Measurements from ENCODE around the gene TNNT2. TPM values are rescaled to one million over a fixed set of nuclear protein-coding genes. Genes with fewer than 3 reads are reported as not detected.

TNNT2 gene
- total and polyA plus RNA-seq, 2 donors (not counting 1 experiment from before 2014, with no cell fraction given), result not detected

DNA sequence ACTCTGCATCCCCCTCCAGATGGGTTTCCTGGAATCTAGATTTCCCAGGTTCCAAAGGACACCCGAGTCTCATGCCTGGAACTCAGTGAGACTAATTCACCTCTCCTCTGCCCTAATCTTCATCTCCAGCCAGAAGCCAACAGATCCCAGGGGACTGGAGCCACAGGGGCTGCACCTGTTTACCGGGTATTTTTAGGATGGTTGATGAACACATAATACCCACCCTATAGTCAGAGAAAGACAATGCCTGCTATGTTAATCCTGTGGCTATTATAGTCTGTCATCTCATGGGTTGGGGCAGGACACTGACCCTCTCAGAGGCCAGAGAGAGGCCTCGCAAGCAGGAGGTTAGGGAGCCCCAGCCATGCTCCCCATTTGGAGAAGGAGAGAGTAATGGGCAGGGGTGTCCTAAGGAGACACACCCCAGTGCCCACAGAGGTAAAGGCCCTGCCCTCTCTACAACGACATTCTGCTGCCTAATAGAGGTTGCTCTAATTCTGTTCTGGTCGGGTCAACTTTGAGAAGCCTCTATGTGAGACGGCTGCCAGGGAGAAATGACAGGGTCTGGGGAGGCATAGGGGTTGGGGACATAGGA, 45.1 kb upstream of the TNNT2 start:
- H2AFZ ChIP-seq (ENCODE audit: insufficient read depth, low read depth, low read length, poor library complexity, severe bottlenecking), result no peak overlapping the region
- H3K36me3 ChIP-seq (replicated peaks in 1 of 2; ENCODE audit: control extremely low read depth in 1 of 2, control insufficient read depth in 1 of 2, extremely low read depth in 1 of 2, insufficient read depth in 2 of 2, low read length in 1 of 2), result no peaks in the 10 kb centered on the region
- Mint-ChIP-seq H3K27ac (no peak overlapping the region), H3K9me3 (ENCODE audit: insufficient read depth) (no peaks in the 10 kb centered on the region), H3K4me3 (no peak overlapping the region), H3K4me1 (no peaks in the 10 kb centered on the region), H3K27me3 (peaks cover 10% of the 10 kb centered on the region)
- ChIA-PET CTCF (no interaction called here), POLR2A (no interaction called here)
- H3K4me3 ChIP-seq (ENCODE audit: control extremely low read depth in 1 of 5, extremely low read depth in 1 of 5, insufficient read depth in 1 of 5, low read depth in 2 of 5, low read length in 4 of 5), result no peak overlapping the region
- ATAC-seq (ENCODE audit: low read depth) (no peak), DNase-seq (no peak)
- H3K27me3 ChIP-seq (replicated peaks in 1 of 4; ENCODE audit: control extremely low read depth in 1 of 4, control insufficient read depth in 3 of 4, insufficient read depth in 4 of 4, low read length in 3 of 4), result no peaks in the 10 kb centered on the region
- no peaks in the 10 kb centered on the region for H4K20me1 ChIP-seq (ENCODE audit: control insufficient read depth, insufficient read depth, low read length, poor library complexity, severe bottlenecking)
- intact Hi-C loops (cut with micrococcal nuclease), result no loop called here
- 68% methylated on average over 3 of the region's 6 CpGs for WGBS (ENCODE audit: insufficient coverage)
- H3K4me2 ChIP-seq (replicated peaks; ENCODE audit: low read depth, low read length, poor library complexity, severe bottlenecking), result no peak overlapping the region
- H3K9ac ChIP-seq (ENCODE audit: low read length), result no peak overlapping the region
- H3K27ac ChIP-seq (ENCODE audit: low read length in 2 of 2), result no peak overlapping the region
- H3K4me1 ChIP-seq (ENCODE audit: control insufficient read depth in 2 of 2, insufficient read depth in 2 of 2, low read length in 2 of 2), result no peaks in the 10 kb centered on the region
- TF ChIP-seq, protein P1, sequence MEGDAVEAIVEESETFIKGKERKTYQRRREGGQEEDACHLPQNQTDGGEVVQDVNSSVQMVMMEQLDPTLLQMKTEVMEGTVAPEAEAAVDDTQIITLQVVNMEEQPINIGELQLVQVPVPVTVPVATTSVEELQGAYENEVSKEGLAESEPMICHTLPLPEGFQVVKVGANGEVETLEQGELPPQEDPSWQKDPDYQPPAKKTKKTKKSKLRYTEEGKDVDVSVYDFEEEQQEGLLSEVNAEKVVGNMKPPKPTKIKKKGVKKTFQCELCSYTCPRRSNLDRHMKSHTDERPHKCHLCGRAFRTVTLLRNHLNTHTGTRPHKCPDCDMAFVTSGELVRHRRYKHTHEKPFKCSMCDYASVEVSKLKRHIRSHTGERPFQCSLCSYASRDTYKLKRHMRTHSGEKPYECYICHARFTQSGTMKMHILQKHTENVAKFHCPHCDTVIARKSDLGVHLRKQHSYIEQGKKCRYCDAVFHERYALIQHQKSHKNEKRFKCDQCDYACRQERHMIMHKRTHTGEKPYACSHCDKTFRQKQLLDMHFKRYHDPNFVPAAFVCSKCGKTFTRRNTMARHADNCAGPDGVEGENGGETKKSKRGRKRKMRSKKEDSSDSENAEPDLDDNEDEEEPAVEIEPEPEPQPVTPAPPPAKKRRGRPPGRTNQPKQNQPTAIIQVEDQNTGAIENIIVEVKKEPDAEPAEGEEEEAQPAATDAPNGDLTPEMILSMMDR (IDR thresholded peaks at IDR 0.05), result no peak
- H3K79me2 ChIP-seq (ENCODE audit: control insufficient read depth, insufficient read depth, low read length), result no peaks in the 10 kb centered on the region
- no peaks in the 10 kb centered on the region for H3K9me3 ChIP-seq (ENCODE audit: control extremely low read depth in 1 of 3, control insufficient read depth in 2 of 3, insufficient read depth in 1 of 3, low read length in 2 of 3)

DNA sequence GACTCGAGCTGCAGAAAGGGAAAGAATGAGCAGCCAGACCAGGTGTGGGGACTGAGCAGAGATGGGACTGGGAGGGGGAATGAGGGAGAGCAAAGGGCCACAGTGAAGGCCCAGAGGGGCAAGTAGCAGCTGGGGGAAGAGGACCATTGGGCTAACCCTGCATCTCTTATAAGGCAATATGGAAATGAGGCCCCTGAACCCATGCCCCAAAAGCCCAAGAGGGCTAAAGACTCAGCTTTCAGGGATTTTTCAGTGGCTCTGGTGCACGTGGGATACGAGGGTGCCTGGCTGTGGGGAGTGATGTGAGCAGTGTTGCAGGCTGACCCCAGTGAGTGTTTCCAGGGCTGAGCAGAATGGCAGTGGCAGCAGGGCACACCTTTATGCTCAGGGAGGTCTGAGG, 44.5 kb upstream of the TNNT2 start:
- Histone ChIP-seq H3K9ac (ENCODE audit: low read length) (no peak overlapping the region), H4K20me1 (ENCODE audit: control insufficient read depth, insufficient read depth, low read length, poor library complexity, severe bottlenecking) (no peaks in the 10 kb centered on the region), H3K27me3 (replicated peaks in 1 of 4; ENCODE audit: control extremely low read depth in 1 of 4, control insufficient read depth in 3 of 4, insufficient read depth in 4 of 4, low read length in 3 of 4) (no peaks in the 10 kb centered on the region), H3K4me3 (ENCODE audit: control extremely low read depth in 1 of 5, extremely low read depth in 1 of 5, insufficient read depth in 1 of 5, low read depth in 2 of 5, low read length in 4 of 5) (no peak overlapping the region), H2AFZ (ENCODE audit: insufficient read depth, low read depth, low read length, poor library complexity, severe bottlenecking) (no peak overlapping the region), H3K27ac (ENCODE audit: low read length in 2 of 2) (no peak overlapping the region), H3K9me3 (ENCODE audit: control extremely low read depth in 1 of 3, control insufficient read depth in 2 of 3, insufficient read depth in 1 of 3, low read length in 2 of 3) (no peaks in the 10 kb centered on the region), H3K36me3 (replicated peaks in 1 of 2; ENCODE audit: control extremely low read depth in 1 of 2, control insufficient read depth in 1 of 2, extremely low read depth in 1 of 2, insufficient read depth in 2 of 2, low read length in 1 of 2) (no peaks in the 10 kb centered on the region), H3K79me2 (ENCODE audit: control insufficient read depth, insufficient read depth, low read length) (no peaks in the 10 kb centered on the region), H3K4me1 (ENCODE audit: control insufficient read depth in 2 of 2, insufficient read depth in 2 of 2, low read length in 2 of 2) (no peaks in the 10 kb centered on the region), H3K4me2 (replicated peaks; ENCODE audit: low read depth, low read length, poor library complexity, severe bottlenecking) (no peak overlapping the region)
- H3K9me3 Mint-ChIP-seq (ENCODE audit: insufficient read depth), result no peaks in the 10 kb centered on the region
- intact Hi-C loops (cut with micrococcal nuclease), result no loop called here
- peaks cover 14% of the 10 kb centered on the region for H3K27me3 Mint-ChIP-seq
- WGBS (ENCODE audit: insufficient coverage), result 68% methylated on average over 3 of the region's 3 CpGs
- DNase-seq (no peak), ATAC-seq (ENCODE audit: low read depth) (no peak)
- no peaks in the 10 kb centered on the region for H3K4me1 Mint-ChIP-seq
- H3K4me3 Mint-ChIP-seq, result no peak overlapping the region
- TF ChIP-seq, protein P1 (IDR thresholded peaks at IDR 0.05), result no peak
- no peak for TF ChIP-seq EZH2 (IDR thresholded peaks at IDR 0.05; ENCODE audit: borderline replicate concordance, insufficient read depth, low read depth, low read length, poor library complexity, severe bottlenecking)
- ChIA-PET POLR2A (no interaction called here), CTCF (no interaction called here)
- no peak overlapping the region for H3K27ac Mint-ChIP-seq

All from B cell (primary cell).